H1 (cell line): ENCODE data around the gene HSPA2.

Source experiments
- CTCF ChIP-seq, 3 experiments: IDR thresholded peaks; 1 replicate in 2 of 3; 2 replicates in 1 of 3; pipeline versions ENCODE4 v1.5.1 to v1.6.1; 2011; ENCODE audit warnings: low read length in 3 of 3, mild to moderate bottlenecking in 3 of 3, inconsistent platforms in 2 of 3, low read depth in 1 of 3, moderate library complexity in 1 of 3; ENCODE audit not compliant: insufficient read depth in 1 of 3; ENCODE audit errors: control extremely low read depth in 1 of 3
- MAFK ChIP-seq: IDR thresholded peaks from 2 replicates; pipeline ENCODE4 v1.6.1; 2012; ENCODE audit warnings: low read depth, mild to moderate bottlenecking, improper control_type of control experiment, low read length
- POLR2A ChIP-seq, 2 experiments: IDR thresholded peaks; 1 replicate in 1 of 2; 2 replicates in 1 of 2; pipeline ENCODE4 v1.6.1; 2011; ENCODE audit warnings: low read depth in 2 of 2, low read length in 2 of 2, mild to moderate bottlenecking in 2 of 2; ENCODE audit errors: control extremely low read depth in 1 of 2
- TAF1 ChIP-seq: IDR thresholded peaks from 2 replicates; pipeline ENCODE4 v1.6.1; 2011; ENCODE audit warnings: mild to moderate bottlenecking, low read depth, low read length
- USF2 ChIP-seq: IDR thresholded peaks from 2 replicates; pipeline ENCODE4 v1.6.1; 2011; ENCODE audit warnings: low read length, improper control_type of control experiment

GRCh38 chr14:64561631-64562030 is 21.1 kb downstream of the HSPA2 start:
- TF ChIP-seq CTCF (IDR thresholded peaks at IDR 0.05; ENCODE audit: control extremely low read depth in 1 of 3, insufficient read depth in 1 of 3, low read depth in 1 of 3, low read length in 3 of 3) (no peak), MAFK (no peak), USF2 (no peak), TAF1 (no peak), POLR2A (IDR thresholded peaks at IDR 0.05; ENCODE audit: control extremely low read depth in 1 of 2, low read depth in 2 of 2, low read length in 2 of 2) (no peak)
